NT2/D1 (cell line): ENCODE measurements around the gene STPG4.
A peak's percentile ranks its signal among the peaks of the same experiment; 100 is the strongest.

Experiments
- DNase-seq: peaks from one replicate; pipeline ENCODE4 v3.0.0-alpha.2; 2011; ENCODE audit warnings: low read depth, low spot score
- H3K27me3 ChIP-seq: 2 replicates; pipeline ENCODE4 v1.6.0; 2011; ENCODE audit warnings: mild to moderate bottlenecking; ENCODE audit not compliant: insufficient read length, insufficient read depth
- H3K36me3 ChIP-seq: 2 replicates; pipeline ENCODE4 v1.6.1; 2011; ENCODE audit warnings: mild to moderate bottlenecking, low read length, mixed read lengths; ENCODE audit not compliant: insufficient read depth, insufficient read length
- H3K4me1 ChIP-seq: 2 replicates; pipeline ENCODE4 v1.5.1; 2011; ENCODE audit not compliant: insufficient read depth, insufficient read length
- H3K4me3 ChIP-seq: 2 replicates; pipeline ENCODE4 v1.5.1; 2011; ENCODE audit warnings: low read depth; ENCODE audit not compliant: insufficient read length
- H3K9ac ChIP-seq: 2 replicates; pipeline ENCODE4 v1.6.0; 2011; ENCODE audit warnings: low read depth; ENCODE audit not compliant: insufficient read length
- H3K9me3 ChIP-seq: 2 replicates; pipeline ENCODE4 v1.5.1; 2011; ENCODE audit warnings: mild to moderate bottlenecking, low read length; ENCODE audit not compliant: insufficient read depth
- SUZ12 ChIP-seq: IDR thresholded peaks from 2 replicates; pipeline ENCODE4 v1.6.1; 2011; ENCODE audit not compliant: insufficient read length, insufficient read depth; ENCODE audit errors: extremely low read depth
- YY1 ChIP-seq: IDR thresholded peaks from 2 replicates; pipeline ENCODE4 v1.6.1; 2011; ENCODE audit not compliant: insufficient read length, insufficient read depth
- ZNF274 ChIP-seq: IDR thresholded peaks from 2 replicates; pipeline ENCODE4 v1.6.1; 2011; ENCODE audit warnings: mild to moderate bottlenecking, low read depth, low read length

The STPG4 gene

GRCh38 chr2:47091118-47091517 is 64.0 kb downstream of the STPG4 start:
- H3K4me1 ChIP-seq = no peaks in the 10 kb centered on the region

DNA sequence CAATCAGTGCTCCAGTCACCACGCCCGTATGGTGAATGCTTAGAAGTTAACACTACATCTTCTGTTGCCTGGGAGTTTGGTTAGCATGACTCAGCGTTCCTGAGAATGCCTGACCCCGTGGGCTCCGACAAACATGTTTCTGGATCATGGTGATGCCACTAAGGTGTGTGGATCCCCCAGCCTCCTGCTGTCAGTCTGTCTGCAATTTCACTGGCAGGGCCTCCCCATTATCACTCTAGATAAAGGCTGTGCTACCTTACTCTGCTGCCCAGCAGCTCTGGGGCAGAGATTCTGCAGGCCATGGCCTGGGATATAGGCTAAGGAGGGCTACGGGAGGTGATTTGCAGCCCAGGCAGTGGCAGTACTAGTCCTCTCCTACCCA is 66.0 kb downstream of the STPG4 start:
- H3K4me1 ChIP-seq = no peaks in the 10 kb centered on the region
- TF ChIP-seq ZNF274 (no peak), SUZ12 (no peak), YY1 (no peak)
- DNase-seq = no peak
- H3K27me3 ChIP-seq = no peaks in the 10 kb centered on the region
- H3K36me3 ChIP-seq = no peaks in the 10 kb centered on the region
- H3K4me3 ChIP-seq = no peak overlapping the region
- no peaks in the 10 kb centered on the region for H3K9me3 ChIP-seq
- H3K9ac ChIP-seq = no peak overlapping the region

More at GRCh38 chr2:47091118-47091517, 64.0 kb downstream of the STPG4 start:
- H3K4me3 ChIP-seq = no peak overlapping the region
- H3K9me3 ChIP-seq = no peaks in the 10 kb centered on the region
- TF ChIP-seq SUZ12 = no peak
- TF ChIP-seq ZNF274 = no peak
- TF ChIP-seq YY1 = no peak
- H3K36me3 ChIP-seq = no peaks in the 10 kb centered on the region
- no peaks in the 10 kb centered on the region for H3K27me3 ChIP-seq
- no peak overlapping the region for H3K9ac ChIP-seq
- DNase-seq = no peak

GRCh38 chr2:47088371-47089082 is 66.6 kb downstream of the STPG4 start:
- H3K27me3 ChIP-seq = no peaks in the 10 kb centered on the region
- H3K9me3 ChIP-seq = no peaks in the 10 kb centered on the region
- no peak overlapping the region for H3K9ac ChIP-seq
- H3K4me1 ChIP-seq = peaks cover 4% of the 10 kb centered on the region
- no peak for DNase-seq
- no peaks in the 10 kb centered on the region for H3K36me3 ChIP-seq
- TF ChIP-seq ZNF274 = no peak
- TF ChIP-seq YY1 = no peak
- no peak for TF ChIP-seq SUZ12
- H3K4me3 ChIP-seq = no peak overlapping the region

DNA sequence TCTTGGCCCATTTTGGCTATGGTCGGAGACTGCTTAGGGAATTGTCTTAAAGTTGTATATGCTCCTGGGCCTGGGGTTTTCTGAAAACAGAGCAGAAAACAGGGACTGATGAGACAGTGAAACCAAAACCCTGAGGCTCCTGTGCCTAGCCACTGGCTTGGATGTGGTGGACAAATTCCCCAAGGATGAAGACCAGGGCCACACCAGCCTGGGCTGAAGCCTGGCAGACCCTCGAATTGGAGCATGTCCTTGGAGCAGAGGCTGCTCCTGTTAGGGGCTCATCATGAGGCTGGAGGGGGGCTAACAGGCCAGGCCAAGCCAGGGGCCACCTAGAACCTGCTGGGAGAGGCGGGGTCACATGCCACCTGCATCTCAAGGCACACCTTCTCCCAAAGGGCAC is 68.1 kb downstream of the STPG4 start:
- Histone ChIP-seq H3K9me3 (no peaks in the 10 kb centered on the region), H3K9ac (no peak overlapping the region), H3K4me3 (no peak overlapping the region), H3K27me3 (no peaks in the 10 kb centered on the region), H3K36me3 (no peaks in the 10 kb centered on the region), H3K4me1 (peaks cover 4% of the 10 kb centered on the region)
- no peak for TF ChIP-seq ZNF274
- TF ChIP-seq SUZ12 = no peak
- no peak for TF ChIP-seq YY1
- DNase-seq = no peak

DNA sequence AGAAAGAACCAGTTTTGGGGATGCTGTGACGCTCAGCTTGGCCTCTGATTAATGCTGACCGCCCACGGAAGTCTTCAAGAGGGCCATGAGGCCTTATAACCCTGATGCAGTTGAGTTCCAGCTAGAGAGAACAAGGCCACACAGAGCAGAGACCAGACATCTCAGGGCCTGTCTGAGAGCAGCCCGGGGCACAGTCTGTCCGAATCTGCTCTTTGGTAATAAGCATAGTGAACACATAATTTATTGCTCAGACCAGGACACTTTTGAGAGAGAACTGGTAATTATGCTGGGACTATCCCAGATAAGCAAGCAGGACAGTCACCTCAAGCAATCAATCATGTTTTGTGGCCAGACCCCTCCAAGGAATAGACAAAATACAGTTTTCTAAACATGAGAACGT is 68.5 kb downstream of the STPG4 start:
- DNase-seq = no peak
- Histone ChIP-seq H3K4me3 (no peak overlapping the region), H3K9me3 (no peaks in the 10 kb centered on the region), H3K27me3 (no peaks in the 10 kb centered on the region), H3K4me1 (peaks cover 4% of the 10 kb centered on the region), H3K36me3 (no peaks in the 10 kb centered on the region), H3K9ac (no peak overlapping the region)
- TF ChIP-seq ZNF274 (no peak), YY1 (no peak), SUZ12 (no peak)

GRCh38 chr2:47086054-47086471 is 69.0 kb downstream of the STPG4 start:
- Histone ChIP-seq H3K27me3 (no peaks in the 10 kb centered on the region), H3K9me3 (no peaks in the 10 kb centered on the region), H3K36me3 (no peaks in the 10 kb centered on the region), H3K4me1 (peaks cover 4% of the 10 kb centered on the region), H3K4me3 (no peak overlapping the region), H3K9ac (no peak overlapping the region)
- no peak for TF ChIP-seq SUZ12
- TF ChIP-seq ZNF274 = no peak
- DNase-seq = no peak

GRCh38 chr2:47083886-47084687 is 71.0 kb downstream of the STPG4 start:
- H3K9me3 ChIP-seq = no peaks in the 10 kb centered on the region
- no peaks in the 10 kb centered on the region for H3K27me3 ChIP-seq
- peaks cover 13% of the 10 kb centered on the region for H3K4me1 ChIP-seq
- TF ChIP-seq YY1 (no peak), ZNF274 (no peak), SUZ12 (no peak)
- H3K4me3 ChIP-seq = no peak overlapping the region
- H3K9ac ChIP-seq = peak overlapping the region; percentile 10
- H3K36me3 ChIP-seq = no peaks in the 10 kb centered on the region
- no peak for DNase-seq
